Measurements from ENCODE around the gene SPATA21. TPM values are rescaled to one million over a fixed set of nuclear protein-coding genes. Genes with fewer than 3 reads are reported as not detected.
A peak's percentile ranks its signal among the peaks of the same experiment; 100 is the strongest.
"Not testable (repeated sequence)": the region's sequence is repeated elsewhere in the genome, so short reads cannot be mapped to it uniquely, and the experiment has no call there.

The SPATA21 gene, protein sequence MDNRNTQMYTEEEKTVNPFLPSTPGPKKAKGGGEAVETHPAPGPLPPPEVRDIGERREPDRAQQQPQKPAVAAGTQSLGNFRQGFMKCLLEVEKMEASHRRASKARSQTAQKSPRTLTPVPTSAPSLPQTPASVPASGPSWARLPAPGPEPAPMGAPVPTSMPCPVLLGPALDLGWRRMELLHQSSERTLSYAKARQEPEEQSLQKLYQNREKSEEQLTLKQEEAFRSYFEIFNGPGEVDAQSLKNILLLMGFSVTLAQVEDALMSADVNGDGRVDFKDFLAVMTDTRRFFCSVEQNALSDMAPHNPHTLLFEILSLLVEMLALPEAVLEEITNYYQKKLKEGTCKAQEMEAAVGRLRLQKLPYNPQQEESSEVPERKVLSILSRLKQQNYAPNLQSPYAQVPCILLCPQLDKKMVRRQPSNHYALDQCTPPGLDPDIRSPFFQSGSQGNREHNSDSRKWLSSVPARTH
- total RNA-seq, result under 1 TPM; 0.35 to 0.55 (median 0.36) TPM
- total RNA-seq (2013), result 0.05 TPM

DNA sequence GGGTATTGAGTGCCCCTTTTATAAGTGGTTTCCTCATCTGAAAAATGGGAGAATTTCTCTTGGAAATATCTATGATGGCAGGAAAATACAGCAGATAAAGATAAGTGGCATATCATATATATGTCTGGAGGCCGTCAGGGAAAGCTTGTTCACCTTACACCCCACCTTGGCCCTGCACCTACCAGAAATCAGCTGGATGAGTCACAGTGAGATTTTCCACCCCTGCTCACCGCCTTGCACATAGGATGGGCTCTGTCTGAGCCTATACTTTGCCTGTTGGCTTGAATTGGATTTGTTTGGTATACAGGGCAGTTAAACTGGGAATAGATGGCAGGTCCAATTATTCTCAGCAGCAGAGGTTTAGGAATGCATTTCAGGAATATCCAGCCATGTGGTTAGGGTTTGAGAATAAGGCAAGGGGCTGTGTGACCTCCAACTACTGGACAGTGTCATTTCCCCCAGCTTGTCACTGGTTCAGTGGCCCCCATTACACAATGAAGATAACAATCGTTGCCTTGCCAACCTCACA lies at the start of gene SPATA21:
SPATA21 (minus strand) TSS at position 479 of the 529 bp plus-strand sequence. CDS start 6,053 bp downstream, outside the sequence.
- H3K27ac Mint-ChIP-seq, result no peak within 1 kb of the TSS
- peak within 1 kb of the TSS; percentile 28 for H3K4me3 Mint-ChIP-seq
- peaks cover 27% of the 10 kb centered on the region for H3K4me1 ChIP-seq (ENCODE audit: control insufficient read depth, insufficient read depth, low read length)
- no peaks in the 10 kb centered on the region for H3K36me3 ChIP-seq (ENCODE audit: control insufficient read depth, insufficient read depth, low read length)
- H3K27ac ChIP-seq (ENCODE audit: low read length), result no peak within 1 kb of the TSS
- TF ChIP-seq, protein P1, sequence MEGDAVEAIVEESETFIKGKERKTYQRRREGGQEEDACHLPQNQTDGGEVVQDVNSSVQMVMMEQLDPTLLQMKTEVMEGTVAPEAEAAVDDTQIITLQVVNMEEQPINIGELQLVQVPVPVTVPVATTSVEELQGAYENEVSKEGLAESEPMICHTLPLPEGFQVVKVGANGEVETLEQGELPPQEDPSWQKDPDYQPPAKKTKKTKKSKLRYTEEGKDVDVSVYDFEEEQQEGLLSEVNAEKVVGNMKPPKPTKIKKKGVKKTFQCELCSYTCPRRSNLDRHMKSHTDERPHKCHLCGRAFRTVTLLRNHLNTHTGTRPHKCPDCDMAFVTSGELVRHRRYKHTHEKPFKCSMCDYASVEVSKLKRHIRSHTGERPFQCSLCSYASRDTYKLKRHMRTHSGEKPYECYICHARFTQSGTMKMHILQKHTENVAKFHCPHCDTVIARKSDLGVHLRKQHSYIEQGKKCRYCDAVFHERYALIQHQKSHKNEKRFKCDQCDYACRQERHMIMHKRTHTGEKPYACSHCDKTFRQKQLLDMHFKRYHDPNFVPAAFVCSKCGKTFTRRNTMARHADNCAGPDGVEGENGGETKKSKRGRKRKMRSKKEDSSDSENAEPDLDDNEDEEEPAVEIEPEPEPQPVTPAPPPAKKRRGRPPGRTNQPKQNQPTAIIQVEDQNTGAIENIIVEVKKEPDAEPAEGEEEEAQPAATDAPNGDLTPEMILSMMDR (IDR thresholded peaks at IDR 0.05), result no peak
- WGBS (ENCODE audit: insufficient coverage), result 85% methylated on average over 3 of the region's 3 CpGs
- H3K9me3 ChIP-seq (ENCODE audit: control insufficient read depth, insufficient read depth, low read length), result no peaks in the 10 kb centered on the region
- no peaks in the 10 kb centered on the region for H3K9me3 Mint-ChIP-seq
- no peaks in the 10 kb centered on the region for H3K36me3 Mint-ChIP-seq
- ATAC-seq (no peak), DNase-seq (no peak)
- peaks cover 0 to 3% of the 10 kb centered on the region in 2 donors for H3K27me3 Mint-ChIP-seq (ENCODE audit: low read depth in 2 of 2)
- peaks cover 16 to 18% of the 10 kb centered on the region in 2 donors for H3K4me1 Mint-ChIP-seq
- no peaks in the 10 kb centered on the region for H3K27me3 ChIP-seq (ENCODE audit: control insufficient read depth, insufficient read depth, low read length)
- intact Hi-C loops (cut with micrococcal nuclease), result no loop called here
- no peak within 1 kb of the TSS for H3K4me3 ChIP-seq (ENCODE audit: low read length)

DNA sequence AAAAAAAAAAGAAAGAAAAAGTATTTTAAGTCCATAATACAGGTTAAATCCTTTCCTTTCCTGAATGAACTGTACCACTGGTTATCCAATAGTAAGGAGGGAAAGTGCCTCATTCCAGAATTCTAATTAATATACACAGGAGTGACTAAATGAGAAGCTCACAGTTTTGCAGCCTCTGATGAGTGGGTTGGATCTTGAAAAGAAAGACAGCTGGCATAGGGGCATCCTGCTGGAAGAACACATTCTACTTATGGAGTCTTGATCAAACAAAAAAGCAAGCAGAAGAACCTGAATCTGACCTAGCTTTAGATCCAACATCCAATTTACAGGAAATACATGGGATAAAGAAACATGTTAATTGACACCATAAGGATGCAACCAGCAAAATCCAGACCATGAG lies 49.8 kb upstream of the SPATA21 start:
- H3K27ac Mint-ChIP-seq; ATAC-seq; H3K27me3 ChIP-seq (ENCODE audit: control insufficient read depth, insufficient read depth, low read length); H3K9me3 Mint-ChIP-seq; DNase-seq; H3K4me1 ChIP-seq (ENCODE audit: control insufficient read depth, insufficient read depth, low read length); H3K4me3 ChIP-seq (ENCODE audit: low read length); H3K27me3 Mint-ChIP-seq (ENCODE audit: low read depth in 2 of 2); intact Hi-C loops (cut with micrococcal nuclease); H3K9me3 ChIP-seq (ENCODE audit: control insufficient read depth, insufficient read depth, low read length); H3K27ac ChIP-seq (ENCODE audit: low read length); H3K4me3 Mint-ChIP-seq; H3K36me3 Mint-ChIP-seq; H3K4me1 Mint-ChIP-seq: not testable (repeated sequence)
- peaks cover 25% of the 10 kb centered on the region for H3K36me3 ChIP-seq (ENCODE audit: control insufficient read depth, insufficient read depth, low read length)

DNA sequence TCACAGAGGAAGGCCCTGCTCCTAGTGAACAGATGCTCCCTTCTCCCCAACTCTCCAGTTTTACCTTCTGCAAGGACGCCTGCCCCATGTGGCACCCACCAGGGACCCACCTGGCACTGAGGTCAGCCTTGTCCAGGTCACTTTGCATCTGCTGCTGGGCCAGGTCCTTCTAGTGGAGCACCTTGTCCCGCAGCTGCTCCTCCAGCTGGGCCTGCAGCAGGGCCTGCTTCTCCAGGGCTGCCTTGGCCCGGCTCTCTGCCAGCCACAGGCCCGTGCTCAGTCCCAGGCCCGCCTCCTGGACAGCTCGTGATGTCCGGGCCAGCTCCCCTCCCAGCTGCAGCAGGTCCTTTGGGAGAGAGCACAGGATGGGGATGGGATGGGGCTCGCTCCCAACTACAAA lies 49.1 kb upstream of the SPATA21 start:
- ATAC-seq; H3K4me3 Mint-ChIP-seq; DNase-seq; H3K4me3 ChIP-seq (ENCODE audit: low read length); H3K27me3 ChIP-seq (ENCODE audit: control insufficient read depth, insufficient read depth, low read length); H3K27me3 Mint-ChIP-seq (ENCODE audit: low read depth in 2 of 2); H3K9me3 ChIP-seq (ENCODE audit: control insufficient read depth, insufficient read depth, low read length); H3K4me1 ChIP-seq (ENCODE audit: control insufficient read depth, insufficient read depth, low read length); H3K4me1 Mint-ChIP-seq; H3K27ac ChIP-seq (ENCODE audit: low read length); H3K36me3 Mint-ChIP-seq; H3K9me3 Mint-ChIP-seq; intact Hi-C loops (cut with micrococcal nuclease); H3K27ac Mint-ChIP-seq: not testable (repeated sequence)
- WGBS (ENCODE audit: insufficient coverage), result 94% methylated on average over 8 of the region's 8 CpGs
- H3K36me3 ChIP-seq (ENCODE audit: control insufficient read depth, insufficient read depth, low read length), result peaks cover 27% of the 10 kb centered on the region

DNA sequence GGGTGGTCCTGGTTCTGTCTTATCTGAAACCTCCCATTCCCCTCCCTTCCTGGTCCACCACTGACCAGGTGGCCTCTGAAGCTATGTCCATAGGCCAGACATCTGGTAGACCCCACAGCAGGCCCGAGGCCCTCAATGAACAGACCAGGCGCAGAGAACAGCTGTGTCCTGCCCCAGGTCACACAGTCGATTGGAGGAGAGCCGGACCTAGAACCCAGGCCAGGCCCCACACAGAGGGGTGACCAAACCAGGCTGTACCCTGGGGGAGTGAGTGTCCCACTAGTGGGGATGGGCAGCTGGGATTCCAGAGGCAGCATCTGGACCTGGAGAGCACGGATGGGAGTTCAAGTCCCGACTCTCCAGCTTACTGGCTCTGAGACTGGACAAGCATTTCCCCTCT lies 47.7 kb upstream of the SPATA21 start:
- Histone ChIP-seq H3K4me1 (ENCODE audit: control insufficient read depth, insufficient read depth, low read length) (no peaks in the 10 kb centered on the region), H3K36me3 (ENCODE audit: control insufficient read depth, insufficient read depth, low read length) (peaks cover 35% of the 10 kb centered on the region), H3K4me3 (ENCODE audit: low read length) (no peak overlapping the region), H3K27me3 (ENCODE audit: control insufficient read depth, insufficient read depth, low read length) (no peaks in the 10 kb centered on the region), H3K9me3 (ENCODE audit: control insufficient read depth, insufficient read depth, low read length) (no peaks in the 10 kb centered on the region), H3K27ac (ENCODE audit: low read length) (no peak overlapping the region)
- Mint-ChIP-seq H3K4me3 (no peak overlapping the region), H3K27ac (no peak overlapping the region), H3K4me1 (peaks cover 0 to 4% of the 10 kb centered on the region in 2 donors), H3K36me3 (no peaks in the 10 kb centered on the region), H3K9me3 (no peaks in the 10 kb centered on the region), H3K27me3 (ENCODE audit: low read depth in 2 of 2) (no peaks in the 10 kb centered on the region)
- WGBS (ENCODE audit: insufficient coverage), result 94% methylated on average over 6 of the region's 6 CpGs
- ATAC-seq, result no peak
- TF ChIP-seq, protein P1 (IDR thresholded peaks at IDR 0.05), result no peak
- no peak for DNase-seq
- intact Hi-C loops (cut with micrococcal nuclease), result no loop called here

All from natural killer cell (primary cell).